GM19035 (cell line): ENCODE data around the gene PTPRN2.
A peak's percentile ranks its signal among the peaks of the same experiment; 100 is the strongest.
"Not testable (repeated sequence)": the region's sequence is repeated elsewhere in the genome, so short reads cannot be mapped to it uniquely, and the experiment has no call there.

Experiments
- ATAC-seq: cut with Tn5 transposase; IDR thresholded peaks from one replicate; pipeline ENCODE4 v1.9.1; 2021; ENCODE audit not compliant: unreplicated experiment

Gene PTPRN2

GRCh38 chr7:158587162-158588084, at the start of gene PTPRN2:
TSS of gene PTPRN2 (minus strand) at chr7:158587823.
- ATAC-seq, result peak; percentile 61

- ATAC-seq, result peak; percentile 68
These were observed 45.7 kb upstream of the PTPRN2 start for GRCh38 chr7:158633055-158633956.

- no peak for ATAC-seq
These were observed 44.1 kb upstream of the PTPRN2 start for GRCh38 chr7:158631574-158632195.

- ATAC-seq, result not testable (repeated sequence)
These were observed 38.7 kb upstream of the PTPRN2 start for GRCh38 chr7:158626289-158626688.

- no peak for ATAC-seq
These were observed 35.6 kb upstream of the PTPRN2 start for GRCh38 chr7:158623241-158623640.

GRCh38 chr7:158620839-158621441, 33.3 kb upstream of the PTPRN2 start:
- no peak for ATAC-seq

- no peak for ATAC-seq
These were observed 32.8 kb upstream of the PTPRN2 start for GRCh38 chr7:158620418-158620817.

GRCh38 chr7:158618745-158619140, 31.1 kb upstream of the PTPRN2 start:
- no peak for ATAC-seq

GRCh38 chr7:158617737-158618128, 30.1 kb upstream of the PTPRN2 start:
- ATAC-seq, result no peak

- no peak for ATAC-seq
These were observed 28.4 kb upstream of the PTPRN2 start for GRCh38 chr7:158616050-158616449.

- no peak for ATAC-seq
These were observed 27.1 kb upstream of the PTPRN2 start for GRCh38 chr7:158614700-158615099.

- peak; percentile 86 for ATAC-seq
These were observed 25.9 kb upstream of the PTPRN2 start for GRCh38 chr7:158613481-158613880.

GRCh38 chr7:158612546-158612945, 24.9 kb upstream of the PTPRN2 start:
- ATAC-seq, result no peak

- ATAC-seq, result no peak
These were observed 23.9 kb upstream of the PTPRN2 start for GRCh38 chr7:158611541-158611940.

- ATAC-seq, result no peak
These were observed 21.8 kb upstream of the PTPRN2 start for GRCh38 chr7:158609313-158609974.

- no peak for ATAC-seq
These were observed 19.9 kb upstream of the PTPRN2 start for GRCh38 chr7:158607563-158607962.

- no peak for ATAC-seq
These were observed 19.2 kb upstream of the PTPRN2 start for GRCh38 chr7:158606671-158607424.

- no peak for ATAC-seq
These were observed 18.5 kb upstream of the PTPRN2 start for GRCh38 chr7:158606129-158606528.
